HUES6 (cell line): ENCODE data around the gene CALCOCO1.
"Not testable (repeated sequence)": the region's sequence is repeated elsewhere in the genome, so short reads cannot be mapped to it uniquely, and the experiment has no call there.

Experiments used
- H3K27ac ChIP-seq: 2 replicates; pipeline ENCODE4 v1.7.0; 2013; ENCODE audit warnings: low read depth, mild to moderate bottlenecking, low read length, inconsistent platforms
- H3K27me3 ChIP-seq: 2 replicates; pipeline ENCODE4 v1.6.1; 2013; ENCODE audit warnings: low read length; ENCODE audit not compliant: control insufficient read depth, insufficient read depth
- H3K36me3 ChIP-seq: 2 replicates; pipeline ENCODE4 v1.6.1; 2013; ENCODE audit warnings: low read length; ENCODE audit not compliant: control insufficient read depth, insufficient read depth
- H3K4me1 ChIP-seq: 2 replicates; pipeline ENCODE4 v1.6.1; 2013; ENCODE audit warnings: low read length; ENCODE audit not compliant: control insufficient read depth, insufficient read depth
- H3K4me3 ChIP-seq: 2 replicates; pipeline ENCODE4 v1.5.1; 2013; ENCODE audit warnings: low read depth, low read length
- H3K9ac ChIP-seq: one replicate; pipeline ENCODE4 v1.6.1; 2013; ENCODE audit warnings: mild to moderate bottlenecking, low read length
- H3K9me3 ChIP-seq: 2 replicates; pipeline ENCODE4 v1.6.1; 2013; ENCODE audit warnings: low read depth, low read length; ENCODE audit not compliant: control insufficient read depth, insufficient read depth

CALCOCO1 gene, protein sequence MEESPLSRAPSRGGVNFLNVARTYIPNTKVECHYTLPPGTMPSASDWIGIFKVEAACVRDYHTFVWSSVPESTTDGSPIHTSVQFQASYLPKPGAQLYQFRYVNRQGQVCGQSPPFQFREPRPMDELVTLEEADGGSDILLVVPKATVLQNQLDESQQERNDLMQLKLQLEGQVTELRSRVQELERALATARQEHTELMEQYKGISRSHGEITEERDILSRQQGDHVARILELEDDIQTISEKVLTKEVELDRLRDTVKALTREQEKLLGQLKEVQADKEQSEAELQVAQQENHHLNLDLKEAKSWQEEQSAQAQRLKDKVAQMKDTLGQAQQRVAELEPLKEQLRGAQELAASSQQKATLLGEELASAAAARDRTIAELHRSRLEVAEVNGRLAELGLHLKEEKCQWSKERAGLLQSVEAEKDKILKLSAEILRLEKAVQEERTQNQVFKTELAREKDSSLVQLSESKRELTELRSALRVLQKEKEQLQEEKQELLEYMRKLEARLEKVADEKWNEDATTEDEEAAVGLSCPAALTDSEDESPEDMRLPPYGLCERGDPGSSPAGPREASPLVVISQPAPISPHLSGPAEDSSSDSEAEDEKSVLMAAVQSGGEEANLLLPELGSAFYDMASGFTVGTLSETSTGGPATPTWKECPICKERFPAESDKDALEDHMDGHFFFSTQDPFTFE

DNA sequence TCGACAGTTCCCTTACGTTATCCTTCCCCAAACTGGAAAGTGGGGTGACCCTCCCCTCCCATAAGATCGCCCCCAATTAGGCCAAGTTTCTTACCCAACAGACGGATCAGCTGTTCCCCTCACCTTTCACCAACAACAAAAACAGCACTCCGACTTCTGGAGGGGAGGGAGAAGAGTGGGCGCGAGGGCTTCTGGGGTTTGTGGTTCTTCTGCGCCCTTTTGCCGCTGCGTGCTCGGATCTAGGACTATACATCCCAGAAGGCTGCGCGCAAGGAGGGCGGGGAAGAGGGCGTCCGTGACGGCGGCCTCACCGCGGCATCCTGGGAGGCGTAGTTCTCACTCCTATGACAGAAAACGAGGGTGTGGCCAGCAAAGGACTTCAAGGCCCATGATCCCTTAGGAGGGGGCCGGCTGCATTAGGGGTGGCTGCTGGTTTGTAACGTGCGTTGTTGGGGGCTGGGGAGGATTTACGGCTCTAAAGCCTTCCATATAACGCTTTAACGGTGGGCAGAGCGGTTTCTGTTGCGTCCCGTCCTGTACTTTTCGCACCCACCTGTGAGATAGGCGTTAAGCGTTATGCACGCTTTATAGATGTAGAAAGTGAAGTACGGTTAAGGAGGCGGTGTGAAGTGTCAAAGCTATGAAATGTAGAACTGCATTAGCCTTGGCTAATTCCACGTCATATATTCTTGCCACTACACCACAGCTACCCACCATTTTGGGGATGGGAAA is at the start of gene CALCOCO1:
TSS of gene CALCOCO1 (minus strand) at position 143 of the 732 bp plus-strand sequence. CDS start 2,210 bp downstream, outside the sequence.
- H3K27ac ChIP-seq = no peak within 1 kb of the TSS
- no peaks in the 10 kb centered on the region for H3K27me3 ChIP-seq
- H3K36me3 ChIP-seq = no peaks in the 10 kb centered on the region
- H3K9me3 ChIP-seq = no peaks in the 10 kb centered on the region
- peak within 1 kb of the TSS; percentile 83 for H3K4me3 ChIP-seq
- H3K9ac ChIP-seq = peak within 1 kb of the TSS; percentile 64
- H3K4me1 ChIP-seq = peaks cover 18% of the 10 kb centered on the region

DNA sequence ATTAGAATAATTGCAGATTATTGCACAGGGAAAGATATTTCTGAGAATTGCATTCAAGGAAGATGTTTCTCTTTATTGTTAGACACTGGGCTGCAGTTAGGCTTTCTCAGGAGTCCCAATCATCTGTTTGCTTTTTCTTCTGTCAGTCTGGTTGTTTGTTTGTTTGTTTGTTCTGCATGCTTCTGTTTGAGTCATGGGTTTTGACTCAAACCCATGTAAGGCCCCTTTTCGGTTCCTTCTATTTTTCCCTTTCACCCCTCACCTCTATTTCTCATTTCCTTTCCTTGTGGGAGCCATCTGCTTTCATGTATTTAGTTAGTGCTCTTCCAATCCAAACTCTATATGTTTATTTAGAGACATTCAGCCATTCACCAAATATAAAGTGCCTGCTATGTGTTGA is 49.6 kb upstream of the CALCOCO1 start:
- H3K27ac ChIP-seq = no peak overlapping the region
- no peaks in the 10 kb centered on the region for H3K36me3 ChIP-seq
- H3K27me3 ChIP-seq = peaks cover 72% of the 10 kb centered on the region
- H3K4me3 ChIP-seq = no peak overlapping the region
- no peak overlapping the region for H3K9ac ChIP-seq
- H3K9me3 ChIP-seq = no peaks in the 10 kb centered on the region
- H3K4me1 ChIP-seq = no peaks in the 10 kb centered on the region

DNA sequence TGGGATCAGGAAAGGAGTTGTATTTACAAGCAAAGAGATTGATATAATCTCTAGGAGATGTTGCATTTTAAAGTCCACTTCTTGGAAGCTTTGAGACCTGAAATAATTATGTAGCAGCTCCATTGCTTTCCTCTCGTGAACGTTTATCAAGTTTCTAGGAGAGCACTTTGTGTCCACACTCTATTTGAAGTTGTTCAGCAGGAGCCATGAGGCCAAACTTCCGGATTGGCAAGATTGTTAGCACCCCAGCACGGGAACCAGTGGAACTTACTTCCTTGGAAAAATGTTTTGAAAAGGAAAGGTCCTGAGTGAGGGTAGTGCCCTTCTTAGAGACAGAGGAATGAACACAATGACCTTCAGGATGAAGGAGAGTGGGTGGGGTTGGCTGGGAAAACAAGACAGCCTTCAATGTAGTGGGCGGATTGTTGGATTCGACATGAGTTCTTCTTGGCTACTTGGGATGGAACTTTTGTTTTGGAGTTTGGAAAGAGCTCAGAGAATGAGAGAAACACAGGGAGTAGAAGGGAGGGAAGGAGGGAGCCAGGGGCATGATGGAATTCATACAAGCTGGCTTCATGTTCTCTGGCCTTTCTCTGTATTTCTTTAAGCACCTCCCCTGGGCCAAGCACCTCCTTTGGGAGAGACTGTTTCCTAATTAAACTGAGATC is 48.4 kb upstream of the CALCOCO1 start:
- peaks cover 72% of the 10 kb centered on the region for H3K27me3 ChIP-seq

DNA sequence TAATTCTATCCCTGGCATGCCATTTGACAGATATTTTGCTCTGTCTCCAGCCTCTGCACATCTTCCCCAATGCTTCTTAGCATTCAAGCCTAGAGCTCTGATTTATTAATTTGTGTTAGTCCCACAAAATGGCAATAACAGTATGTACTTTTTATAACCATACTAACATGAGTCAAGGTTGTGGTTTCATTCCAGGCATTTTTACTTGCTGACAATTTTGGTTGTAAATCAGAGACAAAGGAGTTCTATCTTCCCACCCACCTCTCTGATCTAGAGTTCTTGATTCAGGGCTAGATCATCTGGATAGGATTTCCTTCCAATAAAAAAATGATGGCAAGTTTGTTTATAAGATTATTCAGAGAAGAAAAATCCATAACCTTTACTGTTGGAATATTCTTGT is 43.0 kb upstream of the CALCOCO1 start:
- Histone ChIP-seq H3K27me3 (peaks cover 82% of the 10 kb centered on the region), H3K4me3 (no peak overlapping the region), H3K4me1 (no peaks in the 10 kb centered on the region), H3K36me3 (no peaks in the 10 kb centered on the region), H3K9ac (no peak overlapping the region), H3K9me3 (no peaks in the 10 kb centered on the region), H3K27ac (no peak overlapping the region)

More for the DNA sequence above, 48.4 kb upstream of the CALCOCO1 start:
- Histone ChIP-seq H3K4me1 (no peaks in the 10 kb centered on the region), H3K9ac (no peak overlapping the region), H3K4me3 (no peak overlapping the region), H3K27ac (no peak overlapping the region), H3K9me3 (no peaks in the 10 kb centered on the region), H3K36me3 (no peaks in the 10 kb centered on the region)

DNA sequence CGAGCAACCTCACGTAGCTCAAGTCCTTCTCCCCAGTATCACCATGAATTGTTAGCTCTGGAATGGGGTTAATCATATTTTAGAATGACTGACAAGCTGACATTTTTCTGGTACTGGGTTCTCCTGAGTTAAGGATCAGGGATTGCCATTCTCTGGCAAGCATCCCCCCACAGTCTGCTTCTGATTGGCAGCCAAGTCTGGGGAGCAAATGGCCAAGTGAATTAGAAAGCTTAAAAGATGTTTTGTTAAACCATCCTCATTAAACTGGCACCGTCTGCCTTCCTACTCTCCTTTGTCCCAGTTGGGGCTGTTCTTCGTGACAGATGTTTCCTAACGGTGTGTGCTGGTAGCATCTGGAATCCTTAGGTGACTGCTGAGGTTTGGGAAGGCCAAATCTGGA is 41.7 kb upstream of the CALCOCO1 start:
- no peaks in the 10 kb centered on the region for H3K36me3 ChIP-seq
- no peak overlapping the region for H3K9ac ChIP-seq
- no peak overlapping the region for H3K27ac ChIP-seq
- peaks cover 89% of the 10 kb centered on the region for H3K27me3 ChIP-seq
- no peak overlapping the region for H3K4me3 ChIP-seq
- no peaks in the 10 kb centered on the region for H3K9me3 ChIP-seq
- no peaks in the 10 kb centered on the region for H3K4me1 ChIP-seq

DNA sequence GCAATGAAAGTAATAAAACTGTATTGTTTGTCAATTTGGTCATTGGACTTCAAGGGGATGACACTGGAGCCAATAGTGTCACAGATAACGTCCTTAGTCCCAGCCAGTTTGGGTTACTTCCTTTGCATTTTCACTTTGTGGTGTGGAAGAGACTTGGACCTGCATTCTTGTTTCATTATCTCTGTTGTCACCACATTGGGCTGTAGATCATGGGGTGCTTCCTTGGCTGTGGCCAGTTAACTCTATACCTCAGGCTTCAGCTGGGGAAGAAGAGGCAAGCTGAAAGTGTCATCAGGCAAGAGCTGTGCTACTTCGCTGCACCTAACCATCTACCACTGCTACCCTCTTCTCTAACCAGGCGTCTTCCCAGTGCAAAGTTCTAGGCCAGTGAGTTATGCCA is 39.6 kb upstream of the CALCOCO1 start:
- H3K9me3 ChIP-seq = no peaks in the 10 kb centered on the region
- H3K36me3 ChIP-seq = no peaks in the 10 kb centered on the region
- H3K4me3 ChIP-seq = no peak overlapping the region
- no peaks in the 10 kb centered on the region for H3K4me1 ChIP-seq
- no peak overlapping the region for H3K9ac ChIP-seq
- H3K27ac ChIP-seq = no peak overlapping the region
- H3K27me3 ChIP-seq = peaks cover 95% of the 10 kb centered on the region

DNA sequence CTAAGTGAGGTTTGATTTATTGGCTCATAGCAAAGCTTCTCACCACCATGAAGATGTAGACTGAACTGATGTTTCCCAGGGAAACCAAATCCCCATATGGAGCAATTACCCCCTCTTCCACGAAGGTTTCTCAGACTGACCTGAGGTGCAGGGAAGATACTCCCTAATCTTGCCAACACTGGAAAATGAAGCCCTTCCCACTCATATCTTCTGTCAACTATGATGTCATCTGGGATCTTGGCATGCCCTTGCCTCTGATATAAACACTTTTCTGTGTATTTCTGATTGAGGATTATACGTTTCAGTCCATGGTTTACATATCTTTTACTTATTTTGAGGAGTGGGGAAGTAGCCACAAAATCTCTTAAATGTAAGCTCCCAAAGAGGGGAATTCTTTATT is 38.6 kb upstream of the CALCOCO1 start:
- Histone ChIP-seq H3K4me1 (no peaks in the 10 kb centered on the region), H3K27ac (no peak overlapping the region), H3K36me3 (no peaks in the 10 kb centered on the region), H3K9me3 (no peaks in the 10 kb centered on the region), H3K9ac (no peak overlapping the region), H3K4me3 (no peak overlapping the region), H3K27me3 (peaks cover 94% of the 10 kb centered on the region)

DNA sequence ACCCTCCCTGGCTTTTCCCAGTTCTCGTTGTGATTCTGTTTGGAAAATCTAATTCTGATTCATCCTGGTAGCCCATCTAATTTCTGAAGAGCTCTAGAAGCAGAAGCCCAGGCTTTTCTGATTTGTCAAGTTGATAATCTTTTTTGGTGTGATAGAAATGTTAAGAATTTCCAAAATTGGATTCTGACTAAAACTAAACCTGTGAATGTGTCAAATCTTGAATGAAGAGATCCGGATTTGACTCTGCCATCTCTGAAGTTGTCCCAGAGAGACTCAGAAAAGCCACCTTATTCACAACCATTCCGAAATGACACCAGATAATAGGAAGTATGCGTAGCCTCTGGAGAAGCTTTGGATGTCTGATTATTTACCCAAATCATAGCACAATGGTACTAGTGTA is 37.4 kb upstream of the CALCOCO1 start:
- no peak overlapping the region for H3K9ac ChIP-seq
- H3K4me3 ChIP-seq = no peak overlapping the region
- H3K36me3 ChIP-seq = no peaks in the 10 kb centered on the region
- H3K9me3 ChIP-seq = no peaks in the 10 kb centered on the region
- no peak overlapping the region for H3K27ac ChIP-seq
- peaks cover 91% of the 10 kb centered on the region for H3K27me3 ChIP-seq
- H3K4me1 ChIP-seq = no peaks in the 10 kb centered on the region

DNA sequence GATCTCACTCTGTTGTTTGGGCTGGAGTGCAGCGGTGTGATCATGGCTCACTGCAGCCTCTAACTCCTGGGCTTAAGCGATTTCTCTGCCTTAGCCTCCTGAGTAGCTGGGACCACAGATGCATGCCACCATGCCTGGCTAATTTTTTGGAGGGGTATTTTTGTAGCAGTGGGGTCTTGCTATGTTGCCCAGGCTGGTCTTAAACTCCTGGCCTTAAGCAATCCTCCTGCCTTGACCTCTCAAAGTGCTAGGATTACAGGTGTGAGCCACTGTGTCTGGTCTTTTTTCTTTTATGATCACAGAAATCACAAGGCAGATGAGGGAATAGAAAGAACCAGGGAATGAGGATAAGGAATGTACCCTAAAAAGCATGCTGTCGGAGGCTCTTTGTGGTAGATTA is 35.5 kb upstream of the CALCOCO1 start:
- H3K4me3 ChIP-seq, H3K9me3 ChIP-seq, H3K27ac ChIP-seq, H3K4me1 ChIP-seq, H3K36me3 ChIP-seq, H3K9ac ChIP-seq: not testable (repeated sequence)
- H3K27me3 ChIP-seq = peaks cover 94% of the 10 kb centered on the region

DNA sequence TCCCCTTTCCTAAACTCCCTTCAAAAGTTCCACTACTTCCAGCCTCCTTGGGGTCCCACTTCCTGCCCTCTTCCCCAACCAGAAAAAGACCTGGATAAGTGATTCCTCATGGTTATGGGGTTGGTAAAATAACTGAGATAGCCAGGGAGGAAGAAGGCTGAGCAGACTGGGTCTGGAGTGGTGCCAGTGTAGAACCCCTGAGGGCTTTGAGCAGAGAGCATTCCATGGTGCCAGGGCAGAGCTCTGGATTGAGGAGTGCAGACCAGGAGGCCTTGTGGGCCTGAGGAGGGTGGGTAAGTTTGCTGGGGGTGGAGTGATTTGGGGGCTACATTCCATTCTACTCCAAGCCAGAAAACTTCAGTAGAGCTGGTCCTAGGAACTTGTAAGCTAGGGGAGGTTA is 34.1 kb upstream of the CALCOCO1 start:
- Histone ChIP-seq H3K4me3 (no peak overlapping the region), H3K4me1 (peaks cover 16% of the 10 kb centered on the region), H3K36me3 (no peaks in the 10 kb centered on the region), H3K27ac (no peak overlapping the region), H3K27me3 (peaks cover 88% of the 10 kb centered on the region), H3K9ac (no peak overlapping the region), H3K9me3 (no peaks in the 10 kb centered on the region)
